NAMALWA (cell line): ENCODE measurements around the gene EPHA8.

Experiments used
- DNase-seq: peaks from one replicate; pipeline ENCODE4 v3.0.0-alpha.2; 2015; ENCODE audit warnings: low spot score

The EPHA8 gene

GRCh38 chr1:22562584-22563583 lies at the start of gene EPHA8:
Gene EPHA8, plus strand, starts transcription at chr1:22563489. Its CDS starts 147 bp downstream, at chr1:22563636.
- no peak for DNase-seq

- DNase-seq = no peak
Observed at GRCh38 chr1:22516906-22517571, 46.2 kb upstream of the EPHA8 start.

- no peak for DNase-seq
Observed at GRCh38 chr1:22517956-22518355, 45.3 kb upstream of the EPHA8 start.

GRCh38 chr1:22518379-22518778 lies 44.9 kb upstream of the EPHA8 start:
- no peak for DNase-seq

- DNase-seq = no peak
Observed at GRCh38 chr1:22520871-22521270, 42.4 kb upstream of the EPHA8 start.

GRCh38 chr1:22521692-22522091 lies 41.6 kb upstream of the EPHA8 start:
- no peak for DNase-seq

- DNase-seq = no peak
Observed at GRCh38 chr1:22522221-22522743, 41.0 kb upstream of the EPHA8 start.

GRCh38 chr1:22524481-22524880 lies 38.8 kb upstream of the EPHA8 start:
- no peak for DNase-seq

GRCh38 chr1:22525211-22525610 lies 38.1 kb upstream of the EPHA8 start:
- no peak for DNase-seq

GRCh38 chr1:22525646-22526045 lies 37.6 kb upstream of the EPHA8 start:
- DNase-seq = no peak

GRCh38 chr1:22526098-22526497 lies 37.2 kb upstream of the EPHA8 start:
- DNase-seq = no peak

GRCh38 chr1:22526677-22527076 lies 36.6 kb upstream of the EPHA8 start:
- no peak for DNase-seq

GRCh38 chr1:22527122-22527521 lies 36.2 kb upstream of the EPHA8 start:
- no peak for DNase-seq

- DNase-seq = no peak
Observed at GRCh38 chr1:22527555-22528296, 35.6 kb upstream of the EPHA8 start.

- no peak for DNase-seq
Observed at GRCh38 chr1:22528451-22528850, 34.8 kb upstream of the EPHA8 start.

- no peak for DNase-seq
Observed at GRCh38 chr1:22529901-22530621, 33.2 kb upstream of the EPHA8 start.

- no peak for DNase-seq
Observed at GRCh38 chr1:22530715-22531114, 32.6 kb upstream of the EPHA8 start.

GRCh38 chr1:22531251-22531650 lies 32.0 kb upstream of the EPHA8 start:
- DNase-seq = no peak

GRCh38 chr1:22533244-22533895 lies 29.9 kb upstream of the EPHA8 start:
- DNase-seq = no peak

- no peak for DNase-seq
Observed at GRCh38 chr1:22534951-22535350, 28.3 kb upstream of the EPHA8 start.

- no peak for DNase-seq
Observed at GRCh38 chr1:22535399-22535798, 27.9 kb upstream of the EPHA8 start.
